GM10266 (cell line): ENCODE results near the gene OCEL1.

Experiments
- DNase-seq: peaks from one replicate; pipeline ENCODE4 v3.0.0; 2012; ENCODE audit errors: extremely low spot score
- CTCF ChIP-seq: IDR thresholded peaks from 2 replicates; pipeline ENCODE4 v1.5.1; 2012; ENCODE audit warnings: mild to moderate bottlenecking, low read depth; ENCODE audit not compliant: control insufficient read depth, insufficient read depth; ENCODE audit errors: missing control alignments

The OCEL1 gene

DNA sequence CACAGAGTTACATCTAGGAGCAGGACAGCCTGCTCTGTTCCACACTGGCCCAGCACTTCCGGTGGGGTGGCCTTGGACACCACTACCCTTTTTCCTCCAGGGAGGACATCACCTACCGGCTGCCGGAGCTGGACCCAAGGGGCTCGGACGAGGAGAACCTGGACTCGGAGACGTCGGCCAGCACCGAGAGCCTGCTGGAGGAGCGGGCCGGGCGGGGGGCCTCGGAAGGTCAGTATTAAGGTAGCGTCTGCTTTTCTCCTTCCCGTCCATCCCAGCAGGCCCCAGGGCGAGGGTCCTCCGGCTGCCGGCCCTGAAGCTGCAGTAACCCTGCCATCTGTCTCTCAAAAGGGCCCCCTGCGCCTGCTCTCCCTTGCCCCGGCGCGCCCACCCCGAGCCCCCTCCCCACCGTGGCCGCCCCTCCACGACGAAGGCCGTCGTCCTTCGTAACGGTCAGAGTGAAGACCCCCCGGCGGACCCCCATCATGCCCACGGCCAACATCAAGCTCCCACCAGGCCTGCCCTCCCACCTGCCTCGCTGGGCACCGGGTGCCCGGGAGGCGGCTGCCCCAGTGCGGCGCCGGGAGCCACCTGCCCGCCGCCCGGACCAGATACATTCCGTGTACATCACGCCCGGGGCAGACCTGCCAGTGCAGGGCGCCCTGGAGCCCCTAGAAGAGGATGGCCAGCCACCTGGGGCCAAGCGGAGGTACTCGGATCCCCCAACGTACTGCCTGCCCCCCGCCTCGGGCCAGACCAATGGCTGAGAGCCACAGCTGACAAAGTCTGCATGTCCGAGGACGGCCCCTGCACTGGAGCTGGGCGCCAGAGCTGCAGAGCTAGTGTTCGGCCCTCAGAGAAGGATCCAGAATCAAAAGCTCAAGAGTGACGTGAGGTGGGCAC is 14.2 kb upstream of the OCEL1 start:
- DNase-seq = no peak
- TF ChIP-seq CTCF = no peak

DNA sequence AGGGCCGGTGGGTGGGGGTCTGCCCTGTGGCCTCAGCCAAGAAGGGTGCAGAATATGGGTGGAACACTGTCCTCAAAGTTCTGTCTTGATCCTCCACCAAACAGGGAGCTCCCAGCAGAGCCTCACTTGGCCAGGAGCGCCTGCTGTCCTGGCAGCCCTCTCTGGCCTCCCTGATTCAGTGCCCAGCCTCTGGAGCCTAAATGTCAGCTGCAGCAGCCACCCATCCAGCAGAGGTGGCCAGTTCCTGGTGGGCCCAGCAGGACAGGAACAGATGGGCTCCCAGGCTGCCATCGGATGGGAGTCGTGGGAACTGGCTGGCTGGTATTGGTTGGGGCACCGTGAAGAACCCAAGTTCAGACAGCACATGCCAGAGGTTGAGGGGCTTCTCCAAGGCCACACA is 12.7 kb upstream of the OCEL1 start:
- no peak for TF ChIP-seq CTCF
- no peak for DNase-seq

GRCh38 chr19:17214508-17215126 is 11.4 kb upstream of the OCEL1 start:
- DNase-seq = no peak
- no peak for TF ChIP-seq CTCF

DNA sequence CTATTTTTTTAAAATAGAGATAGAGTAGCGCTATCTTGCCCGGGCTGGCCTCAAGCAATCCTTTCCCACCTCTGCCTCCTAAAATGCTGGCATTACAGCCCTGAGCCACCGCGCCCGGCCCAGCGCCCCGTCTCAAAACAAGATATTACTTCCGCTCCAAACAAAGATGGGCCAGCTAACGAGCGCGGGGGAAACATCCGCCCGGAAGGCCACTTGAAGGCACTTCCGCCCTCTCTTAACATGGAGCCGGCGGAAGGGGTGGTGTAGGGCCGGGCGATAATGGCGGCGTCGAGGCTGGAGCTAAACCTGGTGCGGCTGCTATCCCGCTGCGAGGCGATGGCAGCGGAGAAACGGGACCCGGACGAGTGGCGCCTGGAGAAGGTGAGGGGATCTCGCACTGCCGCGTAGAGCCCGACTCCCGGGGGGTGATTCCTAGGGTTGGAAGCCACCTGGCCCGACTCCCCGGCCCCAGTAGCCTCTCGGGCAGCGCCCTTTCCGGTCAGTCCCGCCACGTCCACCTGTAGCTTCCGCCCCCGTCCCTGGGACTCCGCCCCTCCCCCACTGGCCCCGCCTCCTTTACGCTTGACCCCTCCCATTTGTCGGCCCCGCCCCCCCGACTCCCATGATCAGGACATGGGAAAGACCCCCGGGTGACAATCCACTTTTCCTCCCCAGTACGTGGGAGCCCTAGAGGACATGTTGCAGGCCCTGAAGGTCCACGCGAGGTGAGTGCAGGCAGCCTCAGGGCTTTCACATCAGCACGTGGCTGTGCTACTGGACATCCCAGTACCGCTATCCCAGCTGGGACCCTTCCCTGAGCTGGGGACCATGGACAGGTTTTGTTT is 10.7 kb upstream of the OCEL1 start, which contains the start of gene USE1:
Gene USE1, plus strand, starts transcription at position 231 of the 845 bp plus-strand sequence. Its CDS starts 49 bp downstream, at position 280.
- no peak for TF ChIP-seq CTCF
- peak; percentile 91 for DNase-seq

GRCh38 chr19:17216058-17216670 is 9.9 kb upstream of the OCEL1 start:
- DNase-seq = no peak
- TF ChIP-seq CTCF = no peak

DNA sequence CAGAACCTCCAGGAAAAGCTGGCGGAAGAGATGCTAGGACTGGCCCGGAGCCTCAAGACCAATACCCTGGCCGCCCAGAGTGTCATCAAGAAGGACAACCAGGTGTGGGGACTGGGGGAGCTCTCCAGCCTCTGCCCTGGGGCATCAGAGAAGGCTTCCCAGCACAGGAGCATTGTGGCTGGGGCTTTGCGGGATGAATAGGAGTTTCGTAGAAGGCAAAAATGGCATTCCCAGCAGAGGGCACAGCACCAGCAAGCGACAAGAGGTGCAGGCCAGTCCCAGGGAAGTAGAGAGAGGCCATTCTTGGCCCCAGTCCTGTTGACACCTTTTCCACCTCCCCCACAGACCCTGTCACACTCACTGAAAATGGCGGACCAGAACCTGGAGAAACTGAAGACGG is 6.7 kb upstream of the OCEL1 start:
- no peak for DNase-seq
- no peak for TF ChIP-seq CTCF
